Coronary artery (tissue), 2 donors: Measurements from ENCODE around the gene DCLRE1C.
A peak's percentile ranks its signal among the peaks of the same experiment; 100 is the strongest.

Experiments used
- DNase-seq: peaks from one replicate; pipeline ENCODE4 v3.0.0-alpha.2; 2017; ENCODE audit warnings: low spot score
- H3K27ac ChIP-seq, 2 donors: fragments of 200-600 bp; sonication (generic); one replicate each; pipeline ENCODE4 v1.5.1; 2016 to 2019
- H3K4me3 ChIP-seq: fragments of 200-600 bp; sonication (generic); 2 replicates; pipeline ENCODE4 v1.5.1; 2016; ENCODE audit warnings: mild to moderate bottlenecking, moderate library complexity
- CTCF ChIP-seq: fragments of 200-600 bp; sonication (generic); IDR thresholded peaks from one replicate; pipeline ENCODE4 v1.5.1; 2019; ENCODE audit warnings: antibody characterized with exemption

The DCLRE1C gene

GRCh38 chr10:14930610-14931009 lies 23.3 kb downstream of the DCLRE1C start:
- TF ChIP-seq CTCF, result no peak
- H3K4me3 ChIP-seq, result no peak overlapping the region
- no peak for DNase-seq
- H3K27ac ChIP-seq, result no peak overlapping the region

- no peak overlapping the region for H3K4me3 ChIP-seq
- TF ChIP-seq CTCF, result no peak
- H3K27ac ChIP-seq, result peak overlapping the region in 1 of 2 donors; percentile 28
- DNase-seq, result no peak
Measured at GRCh38 chr10:14926722-14927416, 27.0 kb downstream of the DCLRE1C start.

- H3K27ac ChIP-seq, result no peak overlapping the region
- TF ChIP-seq CTCF, result no peak
- no peak for DNase-seq
Measured at GRCh38 chr10:14926061-14926470, 27.8 kb downstream of the DCLRE1C start.

GRCh38 chr10:14925268-14925667 lies 28.6 kb downstream of the DCLRE1C start:
- no peak for DNase-seq
- TF ChIP-seq CTCF, result no peak
- Histone ChIP-seq H3K27ac (no peak overlapping the region), H3K4me3 (no peak overlapping the region)

More at GRCh38 chr10:14926061-14926470, 27.8 kb downstream of the DCLRE1C start:
- no peak overlapping the region for H3K4me3 ChIP-seq

- no peak overlapping the region for H3K27ac ChIP-seq
- DNase-seq, result no peak
- no peak overlapping the region for H3K4me3 ChIP-seq
- TF ChIP-seq CTCF, result no peak
Measured at GRCh38 chr10:14924013-14924412, 29.9 kb downstream of the DCLRE1C start.

- TF ChIP-seq CTCF, result no peak
- no peak for DNase-seq
- no peak overlapping the region for H3K27ac ChIP-seq
- H3K4me3 ChIP-seq, result no peak overlapping the region
Measured at GRCh38 chr10:14918964-14919363, 34.9 kb downstream of the DCLRE1C start.

- Histone ChIP-seq H3K4me3 (no peak overlapping the region), H3K27ac (no peak overlapping the region)
- no peak for TF ChIP-seq CTCF
- no peak for DNase-seq
Measured at GRCh38 chr10:14917827-14918226, 36.1 kb downstream of the DCLRE1C start.
